OCI-LY3 (cell line): Measurements from ENCODE around the gene CTNNBL1.

Experiments
- CTCF ChIP-seq: fragments of 200-600, 300-600 bp; sonication (generic); IDR thresholded peaks from 2 replicates; pipeline ENCODE4 v1.5.1; 2014; ENCODE audit warnings: antibody characterized with exemption, low read length, low read depth
- EZH2phosphoT487 ChIP-seq: fragments of 200-600 bp; shearing (Covaris generic); IDR thresholded peaks from 2 replicates; pipeline ENCODE4 v1.6.1; 2018; ENCODE audit warnings: antibody characterized with exemption, mixed run types, low read depth

GRCh38 chr20:37702403-37703034 is 8.7 kb downstream of the CTNNBL1 start:
- TF ChIP-seq EZH2phosphoT487: no peak
- TF ChIP-seq CTCF: no peak
